HG03469 (cell line): ENCODE measurements around the gene ZCCHC7.

Source experiments
- ATAC-seq: cut with Tn5 transposase; IDR thresholded peaks from one replicate; pipeline ENCODE4 v1.9.1; 2021; ENCODE audit warnings: mild to moderate bottlenecking, moderate library complexity, moderate number of reproducible peaks; ENCODE audit not compliant: unreplicated experiment

ZCCHC7 gene

GRCh38 chr9:37328556-37329227, 208.3 kb downstream of the ZCCHC7 start:
- no peak for ATAC-seq

- peak; percentile 33 for ATAC-seq
Measured at GRCh38 chr9:37329576-37329975, 209.2 kb downstream of the ZCCHC7 start.

DNA sequence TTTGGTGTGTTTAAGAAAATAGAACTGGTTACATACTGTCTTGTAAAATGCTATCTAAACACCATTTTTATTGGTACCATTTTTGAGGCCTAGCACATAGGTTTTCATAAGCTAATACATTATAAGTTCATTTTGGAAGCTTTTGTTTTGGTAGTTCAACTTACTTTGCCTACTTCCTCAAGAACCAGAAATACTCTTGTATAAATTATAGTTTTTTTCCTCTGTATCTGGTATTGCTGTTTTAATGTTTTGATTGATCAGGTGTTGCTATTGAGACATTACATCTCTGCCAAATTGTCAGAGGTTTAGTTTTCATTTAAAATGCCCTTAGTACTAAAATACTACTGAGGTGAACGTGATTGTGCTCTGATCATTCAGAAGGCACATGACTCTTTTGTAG, 211.5 kb downstream of the ZCCHC7 start:
- no peak for ATAC-seq

GRCh38 chr9:37332578-37332977, 212.2 kb downstream of the ZCCHC7 start:
- no peak for ATAC-seq

GRCh38 chr9:37333288-37333687, 212.9 kb downstream of the ZCCHC7 start:
- ATAC-seq: no peak

DNA sequence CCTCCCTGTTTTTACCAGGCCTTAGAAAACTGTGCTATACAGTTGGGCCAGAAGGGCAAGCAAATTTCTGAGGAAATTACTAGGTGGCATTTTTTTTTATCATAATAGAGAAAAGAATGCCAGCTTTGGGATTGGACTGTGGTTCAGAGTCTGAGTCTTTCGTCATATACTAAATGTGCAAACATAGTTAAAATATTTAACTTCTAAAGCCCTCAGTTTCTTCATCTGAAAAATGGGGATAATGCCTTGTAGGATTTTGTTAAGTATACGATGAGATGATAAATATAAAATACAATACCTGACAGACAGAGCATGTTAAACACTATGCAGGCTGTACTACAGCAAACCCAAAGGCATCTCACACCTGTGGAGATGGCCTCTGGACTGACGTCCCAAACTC, 214.9 kb downstream of the ZCCHC7 start:
- ATAC-seq: no peak

- no peak for ATAC-seq
Measured at GRCh38 chr9:37336150-37336549, 215.8 kb downstream of the ZCCHC7 start.

DNA sequence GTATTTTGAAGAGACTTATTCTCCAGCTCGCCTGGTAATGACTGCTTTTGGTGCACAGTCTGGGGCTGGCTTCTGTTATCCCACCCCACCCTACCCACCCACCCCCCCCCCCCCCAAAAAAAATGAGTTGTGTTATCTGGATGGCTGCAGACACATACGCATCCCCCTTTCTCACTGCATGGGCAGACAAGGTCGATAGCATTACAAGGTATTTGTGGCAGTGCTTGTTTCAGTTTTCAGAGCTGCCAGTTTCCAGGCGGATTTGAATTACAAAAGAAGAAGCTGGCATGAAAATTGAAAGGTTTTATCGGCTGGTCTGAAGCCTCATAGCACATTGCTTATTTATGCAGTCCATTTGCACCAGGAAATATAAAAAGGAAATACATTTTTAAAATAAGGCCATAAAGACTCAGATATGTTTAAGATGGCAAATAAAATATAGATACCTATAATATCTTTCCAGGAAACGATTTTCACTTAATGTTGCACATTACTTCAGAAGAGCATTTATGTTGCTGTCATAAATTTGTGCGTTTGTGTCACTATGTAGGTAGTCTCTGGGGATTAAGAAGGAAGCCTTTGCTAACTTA, 217.0 kb downstream of the ZCCHC7 start:
- no peak for ATAC-seq

GRCh38 chr9:37338218-37338617, 217.8 kb downstream of the ZCCHC7 start:
- ATAC-seq: no peak

DNA sequence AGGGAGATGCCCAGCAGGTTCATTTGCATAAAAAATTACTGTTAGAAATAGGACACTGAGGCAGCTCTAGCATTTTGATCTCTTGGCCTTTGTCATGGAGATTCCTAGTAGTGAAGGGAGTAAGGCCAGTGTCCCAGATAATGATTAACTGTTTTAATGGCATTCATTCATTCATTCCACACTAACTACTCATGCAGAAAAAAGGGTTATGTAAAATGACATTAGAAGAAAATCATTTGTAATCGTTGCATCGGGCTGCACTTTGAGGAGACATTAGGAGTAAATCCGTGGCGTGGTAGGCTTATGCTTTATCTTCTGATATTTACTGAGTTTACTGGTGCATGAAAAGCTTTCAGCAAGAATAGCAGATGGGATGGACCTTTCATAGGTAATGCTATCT, 219.5 kb downstream of the ZCCHC7 start:
- ATAC-seq: no peak

GRCh38 chr9:37340961-37341360, 220.6 kb downstream of the ZCCHC7 start:
- ATAC-seq: no peak

DNA sequence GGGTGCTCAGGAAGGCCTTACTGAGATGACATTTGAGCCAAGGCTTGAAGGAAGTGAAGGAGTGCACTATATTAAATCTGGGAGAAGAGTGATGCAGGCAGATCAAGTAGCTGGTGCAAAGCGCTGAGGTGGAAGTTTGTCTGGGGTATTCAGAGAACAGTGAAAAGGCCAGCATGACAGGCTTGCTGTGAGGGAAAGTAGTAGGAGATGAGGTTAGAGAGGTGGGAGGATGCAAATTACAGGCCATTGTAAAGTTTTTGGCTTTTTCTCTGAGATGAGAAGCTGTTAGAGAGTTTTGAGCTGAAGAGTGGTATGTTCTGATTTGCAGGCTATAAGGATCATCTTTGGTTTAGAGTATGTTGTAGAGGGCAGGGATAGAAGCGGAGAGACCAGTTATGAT, 221.3 kb downstream of the ZCCHC7 start:
- ATAC-seq: no peak

GRCh38 chr9:37342493-37342892, 222.1 kb downstream of the ZCCHC7 start:
- ATAC-seq: no peak

DNA sequence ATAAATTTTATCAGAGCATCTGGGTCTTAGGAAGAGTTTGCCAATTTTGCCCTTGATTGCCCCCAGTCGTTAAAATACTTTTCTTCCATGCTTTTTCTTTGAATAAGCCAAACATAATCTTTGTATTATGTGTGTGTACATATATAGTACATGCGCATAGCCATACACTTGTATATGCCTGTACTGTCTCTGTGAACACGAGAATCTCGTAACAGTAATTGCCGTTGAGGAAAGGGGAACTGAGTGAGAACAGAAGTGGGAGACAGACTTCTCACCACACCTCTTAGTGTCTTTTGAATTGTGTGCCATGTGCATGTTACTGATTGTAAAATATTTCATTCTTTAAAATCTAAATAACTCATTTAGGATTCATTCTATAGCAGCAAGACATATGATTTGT, 222.5 kb downstream of the ZCCHC7 start:
- no peak for ATAC-seq

DNA sequence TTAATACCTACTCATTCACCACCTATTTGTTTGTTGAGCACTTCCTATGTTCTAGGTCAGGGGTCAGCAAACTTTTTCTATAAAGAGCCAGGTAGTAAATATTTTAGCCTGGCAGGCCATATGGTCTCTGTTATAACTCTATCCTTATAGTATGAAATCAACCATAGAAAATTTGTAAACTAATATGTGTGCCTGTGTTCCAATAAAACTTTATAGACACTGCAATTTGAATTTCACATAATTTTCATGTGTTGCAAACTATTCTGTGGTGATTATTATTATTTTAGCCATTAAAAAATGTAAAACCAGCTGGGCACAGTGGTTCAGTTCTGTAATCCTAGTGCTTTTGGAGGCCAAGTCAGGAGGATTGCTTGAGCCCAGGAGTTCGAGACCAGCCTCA, 223.3 kb downstream of the ZCCHC7 start:
- ATAC-seq: no peak

GRCh38 chr9:37345038-37345437, 224.7 kb downstream of the ZCCHC7 start:
- ATAC-seq: no peak

DNA sequence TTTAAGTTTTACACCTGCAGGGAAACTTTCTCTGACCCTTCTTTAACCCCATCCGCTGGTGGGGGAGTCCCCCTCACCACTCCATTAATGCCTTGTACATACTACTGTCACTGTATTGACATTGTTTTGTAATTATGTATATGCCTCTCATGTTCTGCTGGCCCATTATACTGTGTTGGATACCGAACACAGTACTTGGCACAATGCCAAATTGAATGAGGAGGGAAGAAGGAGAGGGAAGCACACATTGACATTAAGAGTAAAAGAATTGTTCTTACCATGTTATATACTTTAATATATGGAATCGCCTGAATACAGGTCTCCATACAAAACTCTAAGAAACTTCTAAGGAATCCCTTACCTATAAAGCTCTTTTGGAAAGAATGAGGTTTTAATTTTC, 228.5 kb downstream of the ZCCHC7 start:
- ATAC-seq: no peak

DNA sequence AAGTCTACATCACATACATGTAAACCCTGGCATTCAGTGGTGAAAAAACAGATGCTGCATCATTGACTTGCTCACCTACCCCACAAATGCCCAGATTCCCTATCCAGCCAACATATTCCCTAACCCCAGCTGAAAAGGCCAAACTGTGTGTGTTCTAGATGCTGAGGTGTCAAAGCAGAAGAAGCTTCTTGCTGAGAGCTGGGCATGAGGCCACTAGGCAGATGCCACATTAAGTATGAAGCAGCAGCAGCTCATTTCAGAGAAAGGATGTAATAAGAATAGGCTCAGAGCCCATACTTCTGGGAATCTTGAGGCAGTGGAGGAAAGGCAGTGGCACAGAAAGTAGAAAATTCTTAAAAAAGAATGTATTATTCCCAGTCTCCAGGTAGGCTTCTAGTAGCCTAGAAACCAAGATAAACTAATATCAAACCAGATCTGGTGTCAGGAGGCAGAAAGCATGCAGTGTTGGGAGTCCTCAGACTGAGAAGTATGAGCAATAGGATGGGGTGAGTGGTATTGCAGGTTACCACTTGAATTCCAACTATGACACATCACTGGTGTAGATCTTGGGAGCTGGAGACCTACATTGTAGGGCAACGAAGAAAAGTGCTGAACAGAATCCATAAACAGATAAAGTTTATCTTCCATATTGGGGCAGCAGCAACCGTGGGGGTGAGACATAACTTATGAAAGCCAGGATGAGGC, 230.3 kb downstream of the ZCCHC7 start:
- ATAC-seq: no peak

DNA sequence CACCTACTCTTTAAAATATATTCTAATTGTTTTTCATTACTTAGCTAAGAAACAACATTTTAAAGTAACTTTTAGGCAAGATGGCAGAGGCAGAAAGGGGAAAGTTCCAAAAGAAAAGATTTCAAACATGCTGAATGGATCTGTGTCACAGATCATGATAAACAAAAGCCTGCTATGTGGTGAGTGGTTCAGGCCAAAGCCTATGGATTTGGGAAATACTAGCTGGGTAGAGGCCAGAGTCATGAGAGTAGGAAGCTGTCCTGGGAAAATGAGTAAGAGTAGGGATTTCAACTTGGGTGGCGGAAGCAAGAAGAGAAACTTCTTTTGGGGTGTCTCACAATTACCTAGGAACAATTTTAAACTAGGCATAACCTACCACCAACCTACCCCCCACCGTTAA, 233.4 kb downstream of the ZCCHC7 start:
- no peak for ATAC-seq

GRCh38 chr9:37362430-37362829, 242.1 kb downstream of the ZCCHC7 start:
- no peak for ATAC-seq

GRCh38 chr9:37363124-37363523, 242.8 kb downstream of the ZCCHC7 start:
- no peak for ATAC-seq

GRCh38 chr9:37364136-37364535, 243.8 kb downstream of the ZCCHC7 start:
- no peak for ATAC-seq
